T-helper 1 cell treated with Interleukin-12 subunit alpha and Interleukin-12 subunit beta and Interleukin-4 antibody, amounts not matched to agents 30 μg/mL and 1 μg/mL, for 36 hours (primary cell): ENCODE measurements around the gene ADAM33.

Experiments used
- H3K27ac Mint-ChIP-seq: one replicate; pipeline ENCODE4 v1.8.0; 2021; ENCODE audit warnings: mild to moderate bottlenecking, mixed read lengths
- H3K27me3 Mint-ChIP-seq: one replicate; pipeline ENCODE4 v1.8.0; 2021; ENCODE audit warnings: low read depth, mixed read lengths
- H3K36me3 Mint-ChIP-seq: one replicate; pipeline ENCODE4 v1.8.0; 2021; ENCODE audit warnings: low read depth, mixed read lengths
- H3K4me1 Mint-ChIP-seq: one replicate; pipeline ENCODE4 v1.8.0; 2021; ENCODE audit warnings: low read depth, mixed read lengths
- H3K4me3 Mint-ChIP-seq: one replicate; pipeline ENCODE4 v1.8.0; 2021; ENCODE audit warnings: mild to moderate bottlenecking, moderate library complexity, mixed read lengths
- H3K9me3 Mint-ChIP-seq: one replicate; pipeline ENCODE4 v1.8.0; 2021; ENCODE audit warnings: mixed read lengths

The ADAM33 gene

DNA sequence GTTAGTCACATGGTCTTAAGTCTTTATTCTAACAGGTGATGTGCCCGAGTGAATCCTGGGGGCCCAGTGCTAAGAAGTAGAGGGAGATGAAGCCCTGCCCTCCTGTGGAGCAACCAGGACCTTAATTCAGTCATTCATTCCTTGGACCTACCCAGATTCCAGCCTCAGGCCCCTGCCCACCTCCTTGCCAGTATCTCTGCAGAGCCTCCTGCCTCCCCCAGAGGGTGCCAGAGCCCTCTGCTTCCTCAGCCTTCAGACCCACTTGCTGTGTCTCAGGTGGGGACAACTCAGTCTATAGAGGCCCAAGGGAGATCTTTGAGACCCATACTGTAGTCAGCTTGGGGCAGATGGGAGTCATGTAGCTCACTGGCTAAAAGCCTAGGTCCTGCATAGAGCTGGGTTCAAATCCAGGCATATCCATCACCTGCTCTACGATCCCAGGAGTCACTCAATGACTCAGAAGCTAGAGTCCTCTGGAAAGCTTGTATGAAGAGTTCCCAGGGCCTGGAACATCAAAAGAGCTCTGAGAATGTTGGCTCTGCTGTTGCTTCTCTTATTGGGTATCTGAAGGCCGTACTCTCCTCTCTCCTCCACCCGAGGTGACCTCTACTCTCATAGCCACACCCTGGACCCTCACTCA is 34.5 kb upstream of the ADAM33 start:
- H3K36me3 Mint-ChIP-seq: no peaks in the 10 kb centered on the region
- no peaks in the 10 kb centered on the region for H3K9me3 Mint-ChIP-seq
- peaks cover 1% of the 10 kb centered on the region for H3K4me1 Mint-ChIP-seq
- peaks cover 19% of the 10 kb centered on the region for H3K27me3 Mint-ChIP-seq
- H3K27ac Mint-ChIP-seq: no peak overlapping the region
- no peak overlapping the region for H3K4me3 Mint-ChIP-seq

DNA sequence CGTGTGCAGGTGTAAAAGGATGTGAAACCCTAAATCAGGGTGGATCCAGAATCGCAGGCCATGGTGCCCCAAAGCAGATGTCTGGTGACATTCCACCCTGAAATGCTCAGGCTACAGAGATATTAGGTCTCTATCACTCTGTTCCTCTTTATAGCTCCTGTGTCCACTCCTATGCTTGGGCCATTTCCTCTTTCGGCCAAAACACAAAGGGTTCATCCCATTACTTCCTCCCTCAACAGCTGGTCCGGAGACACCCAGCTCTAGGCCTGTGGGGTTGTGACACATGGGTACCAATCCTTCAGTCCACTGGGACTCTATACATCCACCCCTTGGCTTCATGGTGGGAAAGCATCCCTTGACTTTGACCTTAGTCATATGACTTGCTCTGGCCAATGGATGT is 32.3 kb upstream of the ADAM33 start:
- Mint-ChIP-seq H3K4me3 (no peak overlapping the region), H3K27me3 (no peaks in the 10 kb centered on the region), H3K36me3 (no peaks in the 10 kb centered on the region), H3K4me1 (no peaks in the 10 kb centered on the region), H3K27ac (no peak overlapping the region), H3K9me3 (no peaks in the 10 kb centered on the region)

DNA sequence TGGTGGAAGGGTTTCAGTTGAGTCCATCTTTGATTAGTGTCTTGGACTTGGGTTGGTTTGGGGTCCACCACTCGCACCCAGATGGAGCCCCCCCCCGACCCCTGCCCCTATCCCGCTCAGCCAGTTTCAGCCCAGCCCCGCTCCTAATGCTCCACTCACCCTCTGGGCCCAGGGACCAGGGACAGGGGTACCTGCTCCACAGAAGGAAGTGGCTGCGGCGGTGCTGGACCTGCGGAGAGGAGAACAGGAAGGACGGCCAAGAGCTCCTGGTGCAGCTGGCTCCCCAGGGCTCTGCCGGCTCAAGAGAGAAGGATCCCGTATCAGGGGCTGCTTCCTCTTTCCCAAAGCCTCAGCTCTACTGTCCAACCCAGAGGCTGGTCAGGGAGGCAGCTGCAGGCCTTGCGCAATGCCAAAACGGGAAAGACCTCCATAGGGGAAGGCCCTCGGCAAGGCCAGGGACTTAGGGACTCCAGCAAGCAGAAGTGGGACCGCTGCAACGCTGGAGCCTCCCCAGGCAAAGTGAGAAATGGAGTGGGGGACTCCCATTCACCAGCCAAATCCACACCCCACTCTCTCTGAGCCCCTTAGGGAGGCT is 30.6 kb upstream of the ADAM33 start, which contains the start of gene SIGLEC1:
TSS of gene SIGLEC1 (minus strand) at position 322 of the 595 bp plus-strand sequence. CDS start 5,472 bp downstream, outside the sequence.
- H3K4me1 Mint-ChIP-seq: no peaks in the 10 kb centered on the region
- no peaks in the 10 kb centered on the region for H3K27me3 Mint-ChIP-seq
- no peaks in the 10 kb centered on the region for H3K36me3 Mint-ChIP-seq
- H3K9me3 Mint-ChIP-seq: no peaks in the 10 kb centered on the region
- H3K27ac Mint-ChIP-seq: no peak within 1 kb of the TSS
- H3K4me3 Mint-ChIP-seq: no peak within 1 kb of the TSS

DNA sequence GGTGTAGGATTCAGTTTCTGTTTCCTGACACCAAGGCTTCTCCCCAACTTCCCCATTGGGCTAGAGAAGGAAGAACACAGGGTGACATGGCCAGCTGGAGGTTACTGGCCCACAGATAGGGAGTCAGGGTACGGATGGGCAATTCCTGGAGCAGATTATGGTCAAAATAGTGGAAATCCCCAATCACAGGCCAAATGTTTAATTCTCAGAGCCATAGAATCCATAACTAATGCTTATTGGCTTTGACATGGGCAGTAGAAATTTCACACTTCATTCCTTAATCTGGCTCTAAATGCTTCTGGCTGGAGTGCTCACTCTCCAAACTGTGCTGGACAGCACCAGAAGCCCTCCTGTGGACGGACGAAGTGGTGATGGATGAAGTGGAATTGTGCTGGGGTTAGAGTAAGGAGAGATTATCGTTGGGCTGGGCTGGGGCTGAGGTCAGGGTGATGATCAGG is 29.7 kb upstream of the ADAM33 start:
- Mint-ChIP-seq H3K4me1 (no peaks in the 10 kb centered on the region), H3K9me3 (no peaks in the 10 kb centered on the region), H3K27me3 (no peaks in the 10 kb centered on the region), H3K36me3 (no peaks in the 10 kb centered on the region), H3K4me3 (no peak overlapping the region), H3K27ac (no peak overlapping the region)

DNA sequence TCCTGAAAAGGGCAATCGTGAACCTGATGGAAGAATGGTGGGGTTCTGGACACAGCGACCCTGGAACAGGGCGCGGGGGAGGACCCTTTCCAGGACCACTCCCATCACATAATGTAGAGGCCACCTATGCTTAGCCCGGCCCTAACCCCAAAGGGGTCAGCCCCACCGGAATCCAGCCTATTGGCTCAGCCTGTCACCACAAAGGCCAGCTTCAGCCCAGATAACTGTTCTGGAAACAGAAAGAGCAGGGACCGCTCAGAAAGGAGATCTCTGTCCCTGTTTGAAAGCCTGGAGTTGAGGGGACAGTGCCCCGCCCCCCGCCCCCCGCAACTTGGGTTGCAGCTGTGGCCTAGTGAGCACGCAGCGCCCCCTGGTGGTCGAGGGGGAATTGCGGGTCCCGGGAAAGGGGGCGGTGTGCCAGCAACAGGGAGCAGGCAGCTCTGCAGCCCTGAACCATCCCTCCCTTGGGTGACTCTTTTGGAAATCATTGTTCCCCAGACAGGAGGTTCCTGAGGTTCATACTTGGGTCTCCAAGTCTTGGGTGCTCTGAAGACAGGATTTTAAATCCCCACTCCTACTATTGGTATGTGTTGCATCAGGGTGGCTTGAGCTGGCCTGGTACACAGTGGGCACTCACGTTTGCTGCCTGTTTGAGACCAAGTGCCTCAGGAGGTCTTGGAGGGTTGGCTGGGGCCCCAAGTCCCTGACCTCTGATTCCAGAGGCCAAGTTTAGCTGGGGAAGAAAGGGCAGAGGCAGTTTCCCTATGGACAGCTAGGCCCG is 29.1 kb upstream of the ADAM33 start:
- Mint-ChIP-seq H3K36me3 (no peaks in the 10 kb centered on the region), H3K9me3 (no peaks in the 10 kb centered on the region), H3K27ac (no peak overlapping the region), H3K4me3 (no peak overlapping the region), H3K4me1 (no peaks in the 10 kb centered on the region), H3K27me3 (no peaks in the 10 kb centered on the region)

GRCh38 chr20:3710011-3710466 is 28.2 kb upstream of the ADAM33 start:
- Mint-ChIP-seq H3K36me3 (no peaks in the 10 kb centered on the region), H3K4me3 (no peak overlapping the region), H3K9me3 (no peaks in the 10 kb centered on the region), H3K4me1 (no peaks in the 10 kb centered on the region), H3K27ac (no peak overlapping the region), H3K27me3 (no peaks in the 10 kb centered on the region)

GRCh38 chr20:3707508-3707899 is 25.7 kb upstream of the ADAM33 start:
- no peak overlapping the region for H3K27ac Mint-ChIP-seq
- no peaks in the 10 kb centered on the region for H3K9me3 Mint-ChIP-seq
- no peaks in the 10 kb centered on the region for H3K36me3 Mint-ChIP-seq
- H3K4me1 Mint-ChIP-seq: no peaks in the 10 kb centered on the region
- no peaks in the 10 kb centered on the region for H3K27me3 Mint-ChIP-seq
- H3K4me3 Mint-ChIP-seq: no peak overlapping the region

GRCh38 chr20:3706774-3707507 is 25.1 kb upstream of the ADAM33 start:
- Mint-ChIP-seq H3K4me3 (no peak overlapping the region), H3K4me1 (no peaks in the 10 kb centered on the region), H3K27me3 (no peaks in the 10 kb centered on the region), H3K27ac (no peak overlapping the region), H3K36me3 (no peaks in the 10 kb centered on the region), H3K9me3 (no peaks in the 10 kb centered on the region)

DNA sequence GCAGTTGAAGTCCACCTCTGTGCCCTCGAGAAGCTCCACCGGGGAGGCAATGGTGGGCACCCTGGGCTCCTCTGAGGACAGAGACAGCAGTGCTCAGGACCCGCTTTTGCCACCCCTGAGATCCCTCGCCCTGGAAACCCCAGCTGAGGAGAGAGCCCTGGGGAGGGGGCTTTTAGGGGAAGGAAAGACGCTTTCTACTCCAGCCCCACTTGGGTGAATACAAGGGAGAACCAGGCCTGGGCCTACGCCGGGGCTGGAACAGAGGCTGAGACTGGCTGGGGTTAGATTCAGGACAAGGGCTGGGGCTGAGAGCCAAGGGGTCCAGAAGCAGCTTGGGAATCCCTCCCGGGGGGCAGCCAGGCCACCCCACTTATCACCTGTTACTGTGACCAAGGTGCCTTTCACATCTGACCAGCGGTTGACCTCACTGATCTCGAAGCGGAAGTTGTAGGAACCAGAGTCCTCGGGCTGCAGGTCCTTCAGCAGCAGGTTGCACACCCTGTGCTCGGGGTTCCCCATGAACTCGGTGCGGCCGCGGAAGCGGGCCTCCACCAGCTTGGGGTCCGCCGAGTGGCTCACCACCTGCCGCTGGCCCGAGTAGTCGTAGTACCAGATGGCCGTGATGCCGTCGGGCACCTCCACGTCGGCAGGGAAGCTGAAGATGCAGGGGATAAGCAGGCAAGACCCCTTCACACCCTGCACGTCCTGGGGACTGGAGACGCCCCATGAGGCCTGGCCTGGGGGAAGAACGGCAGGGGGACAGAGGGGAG is 24.3 kb upstream of the ADAM33 start:
- Mint-ChIP-seq H3K27me3 (no peaks in the 10 kb centered on the region), H3K4me3 (no peak overlapping the region), H3K27ac (no peak overlapping the region), H3K9me3 (no peaks in the 10 kb centered on the region), H3K4me1 (no peaks in the 10 kb centered on the region), H3K36me3 (no peaks in the 10 kb centered on the region)

GRCh38 chr20:3705491-3705969 is 23.7 kb upstream of the ADAM33 start:
- Mint-ChIP-seq H3K27ac (no peak overlapping the region), H3K4me3 (no peak overlapping the region), H3K9me3 (no peaks in the 10 kb centered on the region), H3K36me3 (no peaks in the 10 kb centered on the region), H3K4me1 (no peaks in the 10 kb centered on the region), H3K27me3 (no peaks in the 10 kb centered on the region)

GRCh38 chr20:3704087-3704486 is 22.3 kb upstream of the ADAM33 start:
- H3K9me3 Mint-ChIP-seq: no peaks in the 10 kb centered on the region
- no peaks in the 10 kb centered on the region for H3K36me3 Mint-ChIP-seq
- no peaks in the 10 kb centered on the region for H3K27me3 Mint-ChIP-seq
- no peak overlapping the region for H3K4me3 Mint-ChIP-seq
- H3K27ac Mint-ChIP-seq: no peak overlapping the region
- no peaks in the 10 kb centered on the region for H3K4me1 Mint-ChIP-seq

DNA sequence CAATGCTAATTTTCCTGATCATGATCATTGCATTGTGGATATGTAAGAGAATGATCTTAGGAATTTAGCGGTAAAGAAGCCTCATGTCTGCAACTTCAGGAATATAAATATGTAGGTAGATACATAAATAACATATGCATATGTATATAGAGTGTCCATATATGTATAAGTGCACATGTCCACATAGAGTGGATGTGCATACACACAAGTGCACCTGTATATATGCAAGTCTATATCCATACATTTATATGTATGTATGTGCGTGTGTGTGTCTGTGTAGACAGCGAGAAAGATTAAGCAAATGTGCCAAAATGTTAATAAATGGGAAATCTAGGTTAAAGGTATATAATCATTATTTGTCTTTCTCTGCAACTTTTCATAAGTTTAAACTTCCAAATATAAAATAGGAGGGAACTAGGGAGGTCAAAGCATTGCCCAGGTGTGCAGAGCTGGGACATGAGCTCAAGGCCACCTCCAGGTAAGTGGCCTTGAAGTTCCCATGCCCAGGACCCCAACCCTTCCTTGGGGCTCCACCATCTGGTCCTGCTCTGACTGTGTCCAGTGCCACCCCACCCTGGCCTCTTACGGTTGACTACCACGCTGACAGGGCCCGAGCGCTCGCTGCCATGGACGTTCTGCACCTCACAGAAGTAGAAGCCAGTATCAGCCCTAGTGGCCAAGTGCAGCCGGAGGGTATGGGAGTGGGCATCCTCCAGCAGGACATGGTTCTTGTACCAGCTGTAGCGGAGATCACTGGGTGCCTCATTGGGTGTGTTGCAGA is 21.0 kb upstream of the ADAM33 start:
- no peaks in the 10 kb centered on the region for H3K4me1 Mint-ChIP-seq
- H3K36me3 Mint-ChIP-seq: no peaks in the 10 kb centered on the region
- no peaks in the 10 kb centered on the region for H3K27me3 Mint-ChIP-seq
- H3K27ac Mint-ChIP-seq: no peak overlapping the region
- no peak overlapping the region for H3K4me3 Mint-ChIP-seq
- no peaks in the 10 kb centered on the region for H3K9me3 Mint-ChIP-seq
